HCT116 (cell line): ENCODE data around the gene LCE4A. TPM values are rescaled to one million over a fixed set of nuclear protein-coding genes. Genes with fewer than 3 reads are reported as not detected.

Experiments used
- ATAC-seq: fragments of 200-7000 bp; cut with Tn5 transposase; 2 replicates; pipeline ENCODE4 v1.9.1; 2020; ENCODE audit warnings: mild to moderate bottlenecking, moderate library complexity
- BruUV-seq: library from RNA; stranded (reverse); fragments of 400-500 nt; replicated peaks from 2 replicates; lab custom pipeline; 2021; lab: Mats Ljungman, UMichigan
- CTCF ChIA-PET: fragments of 300-600 bp; sonication (Branson Sonifier 250); formaldehyde crosslinking; loops from one replicate; lab custom pipeline; 2021; ENCODE audit warnings: antibody characterized with exemption; lab: Charles Lee
- POLR2A ChIA-PET: fragments of 300-600, 350-600 bp; sonication (Branson Sonifier 250); formaldehyde crosslinking; loops from one replicate; lab custom pipeline; 2021; ENCODE audit warnings: antibody characterized with exemption; lab: Charles Lee
- RAD21 ChIA-PET, 2 experiments: fragments of 300-600 bp; sonication (Branson Sonifier 250); formaldehyde crosslinking; loops; one replicate each; lab custom pipeline; 2023; ENCODE audit warnings: low total read pairs in 2 of 2; ENCODE audit not compliant: uncharacterized antibody in 2 of 2, unreplicated experiment in 2 of 2, low non-redundant PET in 1 of 2; lab: Charles Lee
- DNase-seq: peaks from one replicate; pipeline ENCODE4 v3.0.0-alpha.2; 2010; ENCODE audit warnings: low read depth, low spot score
- H2AFZ ChIP-seq: fragments of 200-600 bp; shearing (Covaris generic), sonication (generic); 2 replicates; pipeline ENCODE4 v1.6.1; 2017; ENCODE audit warnings: low read depth, mixed run types, mixed read lengths, antibody characterized with exemption, low read length; ENCODE audit not compliant: poor library complexity, severe bottlenecking
- H3K27ac ChIP-seq: 2 replicates; pipeline ENCODE4 v1.5.1; 2012; ENCODE audit warnings: low read depth, low read length
- H3K27me3 ChIP-seq: fragments of 200-600 bp; sonication (generic); 2 replicates; pipeline ENCODE4 v1.6.1; 2016; ENCODE audit warnings: mixed run types, low read length, mixed read lengths; ENCODE audit not compliant: insufficient read depth
- H3K36me3 ChIP-seq, 2 experiments: fragments of 200-500 bp in 1 of 2; fragments of 200-600 bp in 1 of 2; sonication (Bioruptor generic) in 1 of 2; sonication (generic) in 1 of 2; 2 replicates each; pipeline versions ENCODE4 v1.5.1 to v1.6.1; 2014 to 2016; ENCODE audit warnings: low read length in 2 of 2, inconsistent platforms in 1 of 2, mixed read lengths in 1 of 2, mixed run types in 1 of 2; ENCODE audit not compliant: insufficient read depth in 2 of 2, control insufficient read depth in 1 of 2
- H3K4me1 ChIP-seq, 2 experiments: fragments of 200-600 bp in 1 of 2; sonication (generic) in 1 of 2; 2 replicates each; pipeline versions ENCODE4 v1.5.1 to v1.6.1; 2012 to 2017; ENCODE audit warnings: low read length in 2 of 2, inconsistent platforms in 1 of 2, mild to moderate bottlenecking in 1 of 2, mixed read lengths in 1 of 2, mixed run types in 1 of 2, moderate library complexity in 1 of 2; ENCODE audit not compliant: insufficient read depth in 2 of 2, control insufficient read depth in 1 of 2
- H3K4me2 ChIP-seq: fragments of 200-600 bp; sonication (generic); 2 replicates; pipeline ENCODE4 v1.6.1; 2017; ENCODE audit warnings: mixed run types, low read length, mixed read lengths
- H3K4me3 ChIP-seq, 2 experiments: fragments of 200-600 bp in 1 of 2; sonication (generic) in 1 of 2; replicated peaks in 1 of 2; 2 replicates each; pipeline ENCODE4 v1.5.1; 2011 to 2016; ENCODE audit warnings: low read length in 2 of 2, control low read depth in 1 of 2, low read depth in 1 of 2, mild to moderate bottlenecking in 1 of 2, mixed read lengths in 1 of 2, mixed run types in 1 of 2
- H3K79me2 ChIP-seq: fragments of 200-600 bp; sonication (generic); 2 replicates; pipeline ENCODE4 v1.6.1; 2017; ENCODE audit warnings: mild to moderate bottlenecking, mixed run types, low read length, moderate library complexity, mixed read lengths; ENCODE audit not compliant: insufficient read depth
- H3K9ac ChIP-seq: fragments of 200-600 bp; sonication (generic); 2 replicates; pipeline ENCODE4 v1.6.1; 2016; ENCODE audit warnings: low read length, mixed read lengths
- H3K9me2 ChIP-seq: fragments of 200-600 bp; sonication (generic), shearing (Covaris generic); 2 replicates; pipeline ENCODE4 v1.6.1; 2017; ENCODE audit warnings: mixed run types, mild to moderate bottlenecking, moderate library complexity; ENCODE audit not compliant: insufficient read depth
- H3K9me3 ChIP-seq, 2 experiments: fragments of 200-500 bp in 1 of 2; fragments of 200-600 bp in 1 of 2; sonication (Bioruptor generic) in 1 of 2; sonication (generic) in 1 of 2; 2 replicates each; pipeline ENCODE4 v1.6.1; 2014 to 2017; ENCODE audit warnings: low read length in 2 of 2, mixed read lengths in 2 of 2, inconsistent platforms in 1 of 2, low read depth in 1 of 2, mild to moderate bottlenecking in 1 of 2, mixed run types in 1 of 2, moderate library complexity in 1 of 2; ENCODE audit not compliant: control insufficient read depth in 1 of 2, insufficient read depth in 1 of 2
- H4K20me1 ChIP-seq: fragments of 200-600 bp; sonication (generic), shearing (Covaris generic); 2 replicates; pipeline ENCODE4 v1.6.1; 2017; ENCODE audit warnings: mixed run types, mild to moderate bottlenecking, moderate library complexity; ENCODE audit not compliant: insufficient read depth
- ATF3 ChIP-seq: IDR thresholded peaks from 2 replicates; pipeline ENCODE4 v1.6.1; 2012
- CBX3 ChIP-seq: IDR thresholded peaks from 2 replicates; pipeline ENCODE4 v1.6.1; 2012; ENCODE audit warnings: low read depth
- CTCF ChIP-seq, 3 experiments: fragments of 200-600 bp in 1 of 3; sonication (generic) in 1 of 3; IDR thresholded peaks in 2 of 3; conservative IDR thresholded peaks in 1 of 3; 2 replicates each; pipeline ENCODE4 v1.5.1; 2012 to 2017; ENCODE audit warnings: low read depth in 2 of 3, low read length in 2 of 3, antibody characterized with exemption in 1 of 3, borderline replicate concordance in 1 of 3, control low read depth in 1 of 3, mild to moderate bottlenecking in 1 of 3, mixed read lengths in 1 of 3, mixed run types in 1 of 3, moderate library complexity in 1 of 3; ENCODE audit not compliant: insufficient read depth in 1 of 3
- EZH2phosphoT487 ChIP-seq: fragments of 200-600 bp; IDR thresholded peaks from 2 replicates; pipeline ENCODE4 v1.6.1; 2018; ENCODE audit warnings: antibody characterized with exemption, borderline replicate concordance
- JUND ChIP-seq: IDR thresholded peaks from 2 replicates; pipeline ENCODE4 v1.6.1; 2012
- MAX ChIP-seq: IDR thresholded peaks from 2 replicates; pipeline ENCODE4 v1.6.1; 2012
- RAD21 ChIP-seq: IDR thresholded peaks from 2 replicates; pipeline ENCODE4 v1.6.1; 2012; ENCODE audit warnings: low read depth, mild to moderate bottlenecking
- REST ChIP-seq: IDR thresholded peaks from 2 replicates; pipeline ENCODE4 v1.6.1; 2012; ENCODE audit warnings: low read depth
- SP1 ChIP-seq: IDR thresholded peaks from 2 replicates; pipeline ENCODE4 v1.6.1; 2012; ENCODE audit warnings: low read depth
- SRF ChIP-seq: IDR thresholded peaks from 2 replicates; pipeline ENCODE4 v1.6.1; 2012; ENCODE audit warnings: low read depth
- TCF7L2 ChIP-seq: IDR thresholded peaks from 2 replicates; pipeline ENCODE4 v1.7.0; 2011; ENCODE audit warnings: borderline replicate concordance, inconsistent platforms; ENCODE audit not compliant: insufficient read depth, insufficient read length; ENCODE audit errors: extremely low read depth
- YY1 ChIP-seq: IDR thresholded peaks from 2 replicates; pipeline ENCODE4 v1.6.1; 2011; ENCODE audit warnings: low read length, low read depth, moderate library complexity, mild to moderate bottlenecking; ENCODE audit not compliant: insufficient replicate concordance; ENCODE audit errors: extremely low read depth
- ZBTB33 ChIP-seq: IDR thresholded peaks from 2 replicates; pipeline ENCODE4 v1.6.1; 2011; ENCODE audit warnings: mild to moderate bottlenecking, low read length, moderate library complexity; ENCODE audit not compliant: insufficient replicate concordance; ENCODE audit errors: extremely low read depth
- ZFX ChIP-seq: fragments of 450-650 bp; IDR thresholded peaks from 2 replicates; pipeline ENCODE4 v1.6.1; 2017
- ZNF274 ChIP-seq: fragments of 200-500 bp; sonication (Bioruptor generic); IDR thresholded peaks from 2 replicates; pipeline ENCODE4 v1.6.1; 2014; ENCODE audit warnings: mild to moderate bottlenecking, low read depth, low read length, inconsistent platforms
- intact Hi-C: fragments of 100-400 bp; cut with micrococcal nuclease; formaldehyde crosslinking; loops from 2 replicates; pipeline ENCODE4 v1.10.0; 2022
- total RNA-seq: library from RNA; stranded (reverse); gene quantifications from one replicate; pipeline ENCODE4 v1.2.1, GENCODE V29; 2021; ENCODE audit not compliant: unreplicated experiment

LCE4A gene
- total RNA-seq, 1 experiment from 2014 or later: not detected

GRCh38 chr1:152725261-152725660 lies 17.3 kb downstream of the LCE4A start:
- Histone ChIP-seq H3K9ac (no peak overlapping the region), H3K4me3 (no peak overlapping the region), H4K20me1 (no peaks in the 10 kb centered on the region), H3K27me3 (peaks cover 42% of the 10 kb centered on the region), H2AFZ (no peak overlapping the region), H3K27ac (no peak overlapping the region), H3K9me3 (no peaks in the 10 kb centered on the region), H3K4me1 (no peaks in the 10 kb centered on the region), H3K4me2 (no peak overlapping the region), H3K9me2 (no peaks in the 10 kb centered on the region), H3K36me3 (no peaks in the 10 kb centered on the region), H3K79me2 (no peaks in the 10 kb centered on the region)
- RAD21 ChIA-PET: no interaction called here
- DNase-seq (no peak), ATAC-seq (no peak)
- no TSS peak for BruUV-seq
- TF ChIP-seq EZH2phosphoT487: no peak
- no peak for TF ChIP-seq MAX
- no peak for TF ChIP-seq JUND
- no peak for TF ChIP-seq REST
- TF ChIP-seq YY1: no peak
- TF ChIP-seq CBX3: no peak
- no peak for TF ChIP-seq ZNF274
- no peak for TF ChIP-seq ZBTB33
- TF ChIP-seq RAD21: no peak
- no peak for TF ChIP-seq CTCF (IDR thresholded peaks at IDR 0.05 in 2 of 3, conservative IDR thresholded peaks at IDR 0.05 in 1 of 3; ENCODE audit: borderline replicate concordance in 1 of 3, insufficient read depth in 1 of 3, low read depth in 2 of 3, low read length in 2 of 3)
- no peak for TF ChIP-seq ZFX
- no peak for TF ChIP-seq SP1
- TF ChIP-seq SRF: no peak
- no peak for TF ChIP-seq TCF7L2
- TF ChIP-seq ATF3: no peak
- POLR2A ChIA-PET: no interaction called here
- CTCF ChIA-PET: no interaction called here
- intact Hi-C loops: no loop called here
